A549 (cell line): ENCODE data around the gene STX8. TPM values are rescaled to one million over a fixed set of nuclear protein-coding genes. Genes with fewer than 3 reads are reported as not detected.
"Not testable (repeated sequence)": the region's sequence is repeated elsewhere in the genome, so short reads cannot be mapped to it uniquely, and the experiment has no call there.

ENCODE experiments used
- ATAC-seq, 2 experiments: fragments of 200-7000 bp in 1 of 2; fragments of >200 bp in 1 of 2; cut with Nextera tagmentation in 1 of 2; cut with Tn5 transposase in 1 of 2; 3 replicates each; pipeline versions ENCODE4 v1.8.0 to v1.9.1; 2018 to 2020; ENCODE audit warnings: mild to moderate bottlenecking in 1 of 2, moderate library complexity in 1 of 2
- CTCF ChIA-PET: fragments of 300-600 bp; sonication (Branson Sonifier 250); formaldehyde crosslinking; extraction: SDS; loops from one replicate; lab custom pipeline; 2021; ENCODE audit warnings: antibody characterized with exemption, inconsistent platforms; lab: Yijun Ruan, JAX
- POLR2A ChIA-PET: fragments of 350-600 bp; formaldehyde crosslinking; extraction: SDS; loops from one replicate; lab custom pipeline; 2021; ENCODE audit warnings: antibody characterized with exemption, inconsistent platforms; lab: Yijun Ruan, JAX
- DNase-seq, 2 experiments: peaks; one replicate each; pipeline versions ENCODE4 v3.0.0 to v3.0.0-alpha.2; 2011 to 2016; ENCODE audit warnings: low read depth in 1 of 2, low spot score in 1 of 2
- FAIRE-seq: peaks from 2 replicates; lab custom pipeline; 2011; peaks lifted over from hg19 to GRCh38; lab: Jason Lieb, UNC
- H3K27ac ChIP-seq, 2 experiments: fragments of >200 bp; sonication (Bioruptor Twin); formaldehyde crosslinking; 3 replicates each; pipeline ENCODE4 v1.5.1; 2016 to 2017
- H3K4me1 ChIP-seq: fragments of >200 bp; sonication (Bioruptor Twin); formaldehyde crosslinking; 3 replicates; pipeline ENCODE4 v1.6.1; 2016
- H3K4me2 ChIP-seq: fragments of >200 bp; sonication (Bioruptor Twin); formaldehyde crosslinking; 3 replicates; pipeline ENCODE4 v1.6.1; 2016
- H3K4me3 ChIP-seq: fragments of >200 bp; sonication (Bioruptor Twin); formaldehyde crosslinking; 3 replicates; pipeline ENCODE4 v1.5.1; 2016
- H3K9me3 ChIP-seq: fragments of >200 bp; sonication (Bioruptor Twin); formaldehyde crosslinking; 3 replicates; pipeline ENCODE4 v1.6.1; 2016
- BHLHE40 ChIP-seq: IDR thresholded peaks from 2 replicates; pipeline ENCODE4 v1.6.1; 2012; ENCODE audit warnings: low read depth, low read length, inconsistent platforms
- CBX2 ChIP-seq: fragments of 200-600 bp; sonication (generic); IDR thresholded peaks from 2 replicates; pipeline ENCODE4 v1.6.1; 2016; ENCODE audit warnings: low read depth, mild to moderate bottlenecking, borderline replicate concordance
- CEBPB ChIP-seq, 2 experiments: fragments of >200 bp in 1 of 2; sonication (Bioruptor Twin) in 1 of 2; formaldehyde crosslinking in 1 of 2; IDR thresholded peaks; 2 replicates each; pipeline ENCODE4 v1.6.1; 2012 to 2016
- CHD2 ChIP-seq: fragments of 150-350 bp; IDR thresholded peaks from 2 replicates; pipeline ENCODE4 v1.6.1; 2014; ENCODE audit warnings: low read length; ENCODE audit not compliant: partially characterized antibody
- EHF ChIP-seq: fragments of 250-450 bp; sonication (Bioruptor Pico); IDR thresholded peaks from 2 replicates; pipeline ENCODE4 v1.5.0; 2020; ENCODE audit warnings: mild to moderate bottlenecking
- EHMT2 ChIP-seq: fragments of 200-600 bp; sonication (generic); IDR thresholded peaks from 2 replicates; pipeline ENCODE4 v1.6.1; 2016; ENCODE audit warnings: antibody characterized with exemption, low read depth, mild to moderate bottlenecking, moderate library complexity
- FOSB ChIP-seq: fragments of 250-450 bp; sonication (Bioruptor Pico); IDR thresholded peaks from 2 replicates; pipeline ENCODE4 v1.5.0; 2020; ENCODE audit warnings: mild to moderate bottlenecking, moderate library complexity
- FOSL2 ChIP-seq, 2 experiments: fragments of 450-650 bp in 1 of 2; fragments of >200 bp in 1 of 2; sonication (Bioruptor Twin) in 1 of 2; formaldehyde crosslinking; IDR thresholded peaks; 2 replicates each; pipeline versions ENCODE4 v1.5.0 to v1.6.1; 2016 to 2020; ENCODE audit warnings: mild to moderate bottlenecking in 1 of 2, moderate library complexity in 1 of 2
- HDAC2 ChIP-seq: fragments of 200-600 bp; sonication (generic); IDR thresholded peaks from 2 replicates; pipeline ENCODE4 v1.6.1; 2016
- HOXA7 ChIP-seq: fragments of 250-450 bp; sonication (Bioruptor Pico); IDR thresholded peaks from 2 replicates; pipeline ENCODE4 v1.5.0; 2020; ENCODE audit warnings: mild to moderate bottlenecking, moderate library complexity
- KDM1A ChIP-seq: fragments of 200-600 bp; sonication (generic); IDR thresholded peaks from 2 replicates; pipeline ENCODE4 v1.6.1; 2016; ENCODE audit warnings: low read depth, mild to moderate bottlenecking
- MAFK ChIP-seq: fragments of 450-650 bp; IDR thresholded peaks from 2 replicates; pipeline ENCODE4 v1.6.1; 2014; ENCODE audit not compliant: partially characterized antibody
- MYC ChIP-seq: IDR thresholded peaks from 2 replicates; pipeline ENCODE4 v1.6.1; 2012; ENCODE audit warnings: mild to moderate bottlenecking, inconsistent platforms, low read length, improper control_type of control experiment, borderline replicate concordance
- NPAS2 ChIP-seq: fragments of 250-450 bp; sonication (Bioruptor Pico); IDR thresholded peaks from 2 replicates; pipeline ENCODE4 v1.8.0; 2022; ENCODE audit warnings: mild to moderate bottlenecking, moderate library complexity, borderline replicate concordance
- POLR2AphosphoS2 ChIP-seq: conservative IDR thresholded peaks from 2 replicates; pipeline ENCODE4 v1.6.1; 2012; ENCODE audit warnings: low read length, improper control_type of control experiment, inconsistent platforms
- RAD21 ChIP-seq, 2 experiments: fragments of >200 bp in 1 of 2; sonication (Bioruptor Twin) in 1 of 2; formaldehyde crosslinking in 1 of 2; IDR thresholded peaks in 1 of 2; conservative IDR thresholded peaks in 1 of 2; 2 replicates in 1 of 2; 3 replicates in 1 of 2; pipeline ENCODE4 v1.6.1; 2012 to 2018; ENCODE audit warnings: inconsistent platforms in 1 of 2
- RFX5 ChIP-seq: fragments of 450-650 bp; IDR thresholded peaks from 2 replicates; pipeline ENCODE4 v1.7.1; 2014; ENCODE audit warnings: antibody characterized with exemption, mild to moderate bottlenecking, moderate library complexity
- RNF2 ChIP-seq: fragments of 200-600 bp; sonication (generic); IDR thresholded peaks from 2 replicates; pipeline ENCODE4 v1.6.1; 2016; ENCODE audit warnings: low read depth, mild to moderate bottlenecking, antibody characterized with exemption, moderate library complexity, borderline replicate concordance
- SMC3 ChIP-seq: fragments of >200 bp; sonication (Bioruptor Twin); formaldehyde crosslinking; IDR thresholded peaks from 3 replicates; pipeline ENCODE4 v1.6.1; 2018; ENCODE audit warnings: inconsistent platforms
- TP53 ChIP-seq: fragments of 250-450 bp; sonication (Bioruptor Pico); IDR thresholded peaks from 2 replicates; pipeline ENCODE4 v1.5.0; 2021; ENCODE audit warnings: mild to moderate bottlenecking, moderate library complexity
- ZFP36 ChIP-seq: fragments of 450-650 bp; IDR thresholded peaks from 2 replicates; pipeline ENCODE4 v1.6.1; 2014; ENCODE audit warnings: borderline replicate concordance; ENCODE audit not compliant: partially characterized antibody
- WGBS: methylation state at CpG from one replicate; pipeline ENCODE4 v1.1.6; 2017; ENCODE audit errors: missing lambda C conversion rate; 5-methylcytosine and 5-hydroxymethylcytosine counted together
- polyA plus RNA-seq, 4 experiments: library from polyadenylated mRNA; depleted of rRNA in 3 of 4; stranded (reverse); fragments of >200 nt; fragmentation: RNase III in 1 of 4; extraction: RNeasy Plus Mini Kit Qiagen cat#74134 plus additional on column Dnase treatment in 1 of 4; gene quantifications; 2 replicates in 3 of 4; 3 replicates in 1 of 4; pipeline ENCODE4 v1.2.3, GENCODE V29; 2011 to 2017
- TF ChIP-seq, protein P1 (sequence below): fragments of >200 bp; sonication (Bioruptor Twin); formaldehyde crosslinking; IDR thresholded peaks from 2 replicates; pipeline ENCODE4 v1.6.1; 2016
- TF ChIP-seq, protein P2 (sequence below): IDR thresholded peaks from 2 replicates; pipeline ENCODE4 v1.6.1; 2012
- TF ChIP-seq, protein P3 (sequence below): fragments of 250-450 bp; sonication (Bioruptor Pico); IDR thresholded peaks from 2 replicates; pipeline ENCODE4 v1.5.0; 2020; ENCODE audit warnings: low read depth, mild to moderate bottlenecking, moderate library complexity
- TF ChIP-seq, protein P4 (sequence below): fragments of 450-650 bp; IDR thresholded peaks from 2 replicates; pipeline ENCODE4 v1.6.1; 2014; ENCODE audit warnings: antibody characterized with exemption
- TF ChIP-seq, protein P5 (sequence below): fragments of 200-600 bp; sonication (generic); IDR thresholded peaks from 2 replicates; pipeline ENCODE4 v1.6.1; 2016; ENCODE audit warnings: antibody characterized with exemption, mild to moderate bottlenecking, moderate library complexity

The STX8 gene
- polyA plus RNA-seq, 2 of the 4 experiments (the other 2 are of a cell fraction), result 93.6 to 168 TPM

DNA sequence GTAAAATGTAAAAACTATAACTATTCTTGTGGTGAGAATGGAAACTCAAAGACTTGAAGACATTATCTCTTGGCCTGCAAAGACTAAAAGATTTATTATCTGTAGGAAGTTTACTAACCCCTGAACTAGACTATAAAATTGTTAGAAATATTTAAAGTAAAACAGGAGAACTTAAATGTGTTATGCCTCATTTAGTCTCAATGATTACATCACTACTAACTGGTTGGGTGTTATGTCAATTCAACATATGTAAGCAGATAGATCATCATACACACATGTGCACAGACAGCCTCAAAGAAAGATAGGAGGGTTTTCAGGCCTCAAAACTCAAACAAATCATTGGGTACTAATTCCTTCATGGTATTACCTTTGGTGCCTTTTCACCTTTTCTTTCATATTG, 7.6 kb downstream of the STX8 start:
- Histone ChIP-seq H3K4me1 (no peaks in the 10 kb centered on the region), H3K27ac (no peak overlapping the region), H3K9me3 (no peaks in the 10 kb centered on the region), H3K4me2 (no peak overlapping the region), H3K4me3 (no peak overlapping the region)
- no peak for TF ChIP-seq MAFK
- TF ChIP-seq KDM1A, result no peak
- TF ChIP-seq CEBPB (IDR thresholded peaks at IDR 0.05), result no peak
- TF ChIP-seq MYC, result no peak
- no peak for TF ChIP-seq RFX5
- TF ChIP-seq EHMT2, result no peak
- TF ChIP-seq POLR2AphosphoS2, result no peak
- TF ChIP-seq NPAS2, result no peak
- no peak for TF ChIP-seq RNF2
- TF ChIP-seq CHD2, result no peak
- no peak for TF ChIP-seq BHLHE40
- TF ChIP-seq ZFP36, result no peak
- TF ChIP-seq, protein P1, sequence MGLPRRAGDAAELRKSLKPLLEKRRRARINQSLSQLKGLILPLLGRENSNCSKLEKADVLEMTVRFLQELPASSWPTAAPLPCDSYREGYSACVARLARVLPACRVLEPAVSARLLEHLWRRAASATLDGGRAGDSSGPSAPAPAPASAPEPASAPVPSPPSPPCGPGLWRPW, result no peak
- TF ChIP-seq CBX2, result no peak
- no peak for TF ChIP-seq HOXA7 (CRISPR knock-in tag)
- TF ChIP-seq, protein P2, sequence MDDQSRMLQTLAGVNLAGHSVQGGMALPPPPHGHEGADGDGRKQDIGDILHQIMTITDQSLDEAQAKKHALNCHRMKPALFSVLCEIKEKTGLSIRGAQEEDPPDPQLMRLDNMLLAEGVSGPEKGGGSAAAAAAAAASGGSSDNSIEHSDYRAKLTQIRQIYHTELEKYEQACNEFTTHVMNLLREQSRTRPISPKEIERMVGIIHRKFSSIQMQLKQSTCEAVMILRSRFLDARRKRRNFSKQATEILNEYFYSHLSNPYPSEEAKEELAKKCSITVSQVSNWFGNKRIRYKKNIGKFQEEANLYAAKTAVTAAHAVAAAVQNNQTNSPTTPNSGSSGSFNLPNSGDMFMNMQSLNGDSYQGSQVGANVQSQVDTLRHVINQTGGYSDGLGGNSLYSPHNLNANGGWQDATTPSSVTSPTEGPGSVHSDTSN, result no peak
- TF ChIP-seq TP53 (CRISPR knock-in tag), result no peak
- ChIA-PET POLR2A (no interaction called here), CTCF (interaction anchor here (4.7 kb wide), 1 partner anchor 8 kb away, joined by 24 read pairs; the partner anchor contains the start of genes CFAP52 and STX8)
- FAIRE-seq (no peak), ATAC-seq (no peak), DNase-seq (no peak)

DNA sequence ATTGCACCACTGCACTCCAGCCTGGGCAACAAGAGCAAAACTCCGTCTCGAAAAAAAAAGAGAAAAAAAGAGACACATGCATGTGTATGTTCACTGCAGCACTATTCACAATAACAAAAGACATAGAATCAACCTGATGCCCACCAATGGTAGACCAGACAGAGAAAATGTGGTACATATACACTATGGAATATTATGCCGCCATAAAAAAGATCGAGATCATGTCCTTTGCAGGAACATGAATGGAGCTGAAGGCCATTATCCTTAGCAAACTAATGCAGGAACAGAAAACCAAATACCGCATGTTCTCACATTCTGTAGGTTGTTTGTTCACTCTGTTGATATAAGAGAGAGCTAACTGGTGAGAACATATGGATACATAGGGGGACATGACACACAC, 8.9 kb downstream of the STX8 start:
- FAIRE-seq, H3K4me1 ChIP-seq, H3K4me3 ChIP-seq, H3K4me2 ChIP-seq, H3K27ac ChIP-seq, DNase-seq, ATAC-seq, POLR2A ChIA-PET, H3K9me3 ChIP-seq: not testable (repeated sequence)
- CTCF ChIA-PET, result interaction anchor here (0.6 to 4.7 kb wide), 2 partner anchors 9 to 48 kb away, joined by 3 to 24 read pairs; partner anchors contain the start of genes CFAP52 and STX8
- 78% methylated on average over 5 of the region's 5 CpGs for WGBS

DNA sequence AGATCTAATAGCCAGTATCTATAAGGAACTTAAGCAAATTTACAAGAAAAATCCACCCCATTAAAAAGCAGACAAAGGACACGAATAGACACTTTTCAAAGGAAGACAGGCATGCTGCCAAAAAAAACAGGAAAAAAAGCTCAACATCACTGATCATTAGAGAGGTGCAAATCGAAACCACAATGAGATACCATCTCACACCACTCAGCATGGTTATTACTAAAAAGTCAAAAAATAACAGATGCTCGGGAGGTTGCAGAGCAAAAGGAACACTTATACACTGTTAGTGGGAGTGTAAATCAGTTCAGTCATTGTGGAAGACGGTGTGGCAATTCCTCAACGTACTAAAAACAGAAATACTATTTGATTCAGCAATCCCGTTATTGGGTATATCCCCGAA, 9.6 kb downstream of the STX8 start:
- POLR2A ChIA-PET, result no interaction called here
- Histone ChIP-seq H3K4me2 (no peak overlapping the region), H3K4me1 (no peaks in the 10 kb centered on the region), H3K27ac (no peak overlapping the region), H3K4me3 (no peak overlapping the region), H3K9me3 (no peaks in the 10 kb centered on the region)
- DNase-seq (no peak), ATAC-seq (no peak), FAIRE-seq (no peak)
- WGBS, result 82% methylated on average over 7 of the region's 7 CpGs
- CTCF ChIA-PET, result interaction anchor here (0.7 to 4.7 kb wide), 3 partner anchors 9 to 37 kb away, joined by 3 to 24 read pairs (median 6); partner anchors contain the start of genes CFAP52 and STX8
- TF ChIP-seq SMC3 (no peak), EHMT2 (no peak), KDM1A (no peak), CHD2 (no peak), EHF (CRISPR knock-in tag) (no peak), FOSL2 (IDR thresholded peaks at IDR 0.05) (no peak), FOSL2 (CRISPR knock-in tag; IDR thresholded peaks at IDR 0.05) (no peak), FOSB (CRISPR knock-in tag) (no peak), MAFK (no peak), HDAC2 (no peak), RAD21 (conservative IDR thresholded peaks at IDR 0.05 in 1 of 2, IDR thresholded peaks at IDR 0.05 in 1 of 2) (no peak)
- TF ChIP-seq, protein P1, result no peak
- TF ChIP-seq, protein P3, sequence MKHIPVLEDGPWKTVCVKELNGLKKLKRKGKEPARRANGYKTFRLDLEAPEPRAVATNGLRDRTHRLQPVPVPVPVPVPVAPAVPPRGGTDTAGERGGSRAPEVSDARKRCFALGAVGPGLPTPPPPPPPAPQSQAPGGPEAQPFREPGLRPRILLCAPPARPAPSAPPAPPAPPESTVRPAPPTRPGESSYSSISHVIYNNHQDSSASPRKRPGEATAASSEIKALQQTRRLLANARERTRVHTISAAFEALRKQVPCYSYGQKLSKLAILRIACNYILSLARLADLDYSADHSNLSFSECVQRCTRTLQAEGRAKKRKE (CRISPR knock-in tag), result no peak
- TF ChIP-seq, protein P4, sequence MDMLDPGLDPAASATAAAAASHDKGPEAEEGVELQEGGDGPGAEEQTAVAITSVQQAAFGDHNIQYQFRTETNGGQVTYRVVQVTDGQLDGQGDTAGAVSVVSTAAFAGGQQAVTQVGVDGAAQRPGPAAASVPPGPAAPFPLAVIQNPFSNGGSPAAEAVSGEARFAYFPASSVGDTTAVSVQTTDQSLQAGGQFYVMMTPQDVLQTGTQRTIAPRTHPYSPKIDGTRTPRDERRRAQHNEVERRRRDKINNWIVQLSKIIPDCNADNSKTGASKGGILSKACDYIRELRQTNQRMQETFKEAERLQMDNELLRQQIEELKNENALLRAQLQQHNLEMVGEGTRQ, result no peak
- TF ChIP-seq, protein P5, sequence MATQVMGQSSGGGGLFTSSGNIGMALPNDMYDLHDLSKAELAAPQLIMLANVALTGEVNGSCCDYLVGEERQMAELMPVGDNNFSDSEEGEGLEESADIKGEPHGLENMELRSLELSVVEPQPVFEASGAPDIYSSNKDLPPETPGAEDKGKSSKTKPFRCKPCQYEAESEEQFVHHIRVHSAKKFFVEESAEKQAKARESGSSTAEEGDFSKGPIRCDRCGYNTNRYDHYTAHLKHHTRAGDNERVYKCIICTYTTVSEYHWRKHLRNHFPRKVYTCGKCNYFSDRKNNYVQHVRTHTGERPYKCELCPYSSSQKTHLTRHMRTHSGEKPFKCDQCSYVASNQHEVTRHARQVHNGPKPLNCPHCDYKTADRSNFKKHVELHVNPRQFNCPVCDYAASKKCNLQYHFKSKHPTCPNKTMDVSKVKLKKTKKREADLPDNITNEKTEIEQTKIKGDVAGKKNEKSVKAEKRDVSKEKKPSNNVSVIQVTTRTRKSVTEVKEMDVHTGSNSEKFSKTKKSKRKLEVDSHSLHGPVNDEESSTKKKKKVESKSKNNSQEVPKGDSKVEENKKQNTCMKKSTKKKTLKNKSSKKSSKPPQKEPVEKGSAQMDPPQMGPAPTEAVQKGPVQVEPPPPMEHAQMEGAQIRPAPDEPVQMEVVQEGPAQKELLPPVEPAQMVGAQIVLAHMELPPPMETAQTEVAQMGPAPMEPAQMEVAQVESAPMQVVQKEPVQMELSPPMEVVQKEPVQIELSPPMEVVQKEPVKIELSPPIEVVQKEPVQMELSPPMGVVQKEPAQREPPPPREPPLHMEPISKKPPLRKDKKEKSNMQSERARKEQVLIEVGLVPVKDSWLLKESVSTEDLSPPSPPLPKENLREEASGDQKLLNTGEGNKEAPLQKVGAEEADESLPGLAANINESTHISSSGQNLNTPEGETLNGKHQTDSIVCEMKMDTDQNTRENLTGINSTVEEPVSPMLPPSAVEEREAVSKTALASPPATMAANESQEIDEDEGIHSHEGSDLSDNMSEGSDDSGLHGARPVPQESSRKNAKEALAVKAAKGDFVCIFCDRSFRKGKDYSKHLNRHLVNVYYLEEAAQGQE, result no peak
